Fibroblast of mammary gland (primary cell): ENCODE results near the gene TMEM17.

Experiments
- DNase-seq: peaks from one replicate; pipeline ENCODE4 v3.0.0-alpha.2; 2010; ENCODE audit warnings: low read depth
- H3K4me3 ChIP-seq: 2 replicates; pipeline ENCODE4 v1.5.1; 2011; ENCODE audit warnings: low read depth, mild to moderate bottlenecking, low read length, moderate library complexity; ENCODE audit not compliant: control insufficient read depth
- CTCF ChIP-seq: conservative IDR thresholded peaks from 2 replicates; pipeline ENCODE4 v1.5.1; 2011; ENCODE audit warnings: low read depth, low read length, inconsistent platforms; ENCODE audit not compliant: control insufficient read depth, insufficient read depth

The TMEM17 gene

GRCh38 chr2:62450716-62451191 is 55.2 kb downstream of the TMEM17 start:
- no peak overlapping the region for H3K4me3 ChIP-seq
- no peak for DNase-seq
- TF ChIP-seq CTCF, result no peak
